GM06990 (cell line): ENCODE measurements around the gene LCNL1.
"Not testable (repeated sequence)": the region's sequence is repeated elsewhere in the genome, so short reads cannot be mapped to it uniquely, and the experiment has no call there.

Experiments
- DNase-seq: peaks from one replicate; pipeline ENCODE4 v3.0.0-alpha.2; 2011; ENCODE audit not compliant: insufficient read length; ENCODE audit errors: extremely low read depth
- H3K27me3 ChIP-seq: replicated peaks from 2 replicates; pipeline ENCODE4 v1.6.0; 2011; ENCODE audit warnings: low read length; ENCODE audit not compliant: control insufficient read depth, insufficient read depth
- H3K36me3 ChIP-seq: 2 replicates; pipeline ENCODE4 v1.5.1; 2011; ENCODE audit warnings: low read length; ENCODE audit not compliant: control insufficient read depth, insufficient read depth
- H3K4me3 ChIP-seq: replicated peaks from 2 replicates; pipeline ENCODE4 v1.5.1; 2011; ENCODE audit warnings: low read depth, mild to moderate bottlenecking, control low read depth, low read length
- CTCF ChIP-seq: IDR thresholded peaks from 2 replicates; pipeline ENCODE4 v1.5.1; 2011; ENCODE audit warnings: low read length, control low read depth, mild to moderate bottlenecking, inconsistent platforms; ENCODE audit not compliant: insufficient read depth, poor library complexity, severe bottlenecking

The LCNL1 gene

GRCh38 chr9:137032858-137033257 is 50.1 kb downstream of the LCNL1 start:
- peak; percentile 69 for DNase-seq
- Histone ChIP-seq H3K27me3 (no peaks in the 10 kb centered on the region), H3K36me3 (no peaks in the 10 kb centered on the region), H3K4me3 (peak overlapping the region; percentile 51)
- TF ChIP-seq CTCF, result no peak

- H3K36me3 ChIP-seq, DNase-seq, H3K27me3 ChIP-seq: not testable (repeated sequence)
- H3K4me3 ChIP-seq, result peak overlapping the region; percentile 51
Observed at GRCh38 chr9:137033481-137033880, 50.7 kb downstream of the LCNL1 start.

GRCh38 chr9:137034039-137034708 is 51.4 kb downstream of the LCNL1 start:
- H3K27me3 ChIP-seq, result no peaks in the 10 kb centered on the region
- no peak for DNase-seq
- TF ChIP-seq CTCF, result no peak
- H3K36me3 ChIP-seq, result no peaks in the 10 kb centered on the region
- H3K4me3 ChIP-seq, result peak overlapping the region; percentile 51

GRCh38 chr9:137034709-137035506 is 52.1 kb downstream of the LCNL1 start:
- DNase-seq, result peak; percentile 85
- Histone ChIP-seq H3K4me3 (peak overlapping the region; percentile 31), H3K27me3 (no peaks in the 10 kb centered on the region), H3K36me3 (no peaks in the 10 kb centered on the region)
- TF ChIP-seq CTCF, result peak; percentile 96
